Tibial nerve (tissue), 4 donors: ENCODE results near the gene VRK1. TPM values are rescaled to one million over a fixed set of nuclear protein-coding genes. Genes with fewer than 3 reads are reported as not detected.

ENCODE experiments used
- DNase-seq, 2 donors: peaks; one replicate each; pipeline ENCODE4 v3.0.0-alpha.2; 2019; ENCODE audit warnings: low spot score in 2 of 2
- H3K27ac ChIP-seq, 4 donors: fragments of 200-600 bp; sonication (generic) in 3 of 4; one replicate each; pipeline ENCODE4 v1.5.1; 2017 to 2019; ENCODE audit warnings: mild to moderate bottlenecking in 1 of 4
- H3K27me3 ChIP-seq, 2 donors: fragments of 200-600 bp; sonication (generic) in 1 of 2; one replicate each; pipeline versions ENCODE4 v1.5.1 to v1.6.0; 2017 to 2019
- H3K36me3 ChIP-seq, 3 donors: fragments of 200-600 bp; sonication (generic); one replicate each; pipeline ENCODE4 v1.5.1; 2018 to 2019
- H3K4me1 ChIP-seq, 4 donors: fragments of 200-600 bp; sonication (generic) in 3 of 4; one replicate each; pipeline ENCODE4 v1.5.1; 2017 to 2019
- H3K4me3 ChIP-seq, 4 donors: fragments of 200-600 bp; sonication (generic) in 3 of 4; one replicate each; pipeline ENCODE4 v1.5.1; 2017 to 2019; ENCODE audit warnings: mild to moderate bottlenecking in 1 of 4, moderate library complexity in 1 of 4
- H3K9me3 ChIP-seq, 4 donors: fragments of 200-600 bp; sonication (generic) in 3 of 4; one replicate each; pipeline ENCODE4 v1.5.1; 2017 to 2019
- EP300 ChIP-seq, 2 donors: sonication (generic); formaldehyde crosslinking; IDR thresholded peaks; one replicate each; pipeline ENCODE4 v1.6.1; 2017; ENCODE audit warnings: antibody characterized with exemption in 2 of 2, mild to moderate bottlenecking in 1 of 2
- POLR2A ChIP-seq, 2 donors: fragments of 450-650 bp; IDR thresholded peaks; one replicate each; pipeline ENCODE4 v1.6.1; 2017; ENCODE audit warnings: antibody characterized with exemption in 2 of 2, mild to moderate bottlenecking in 2 of 2, moderate library complexity in 2 of 2
- WGBS, 2 donors: methylation state at CpG; one replicate each; pipeline ENCODE4 v1.1.5; 2018; 5-methylcytosine and 5-hydroxymethylcytosine counted together
- total RNA-seq, 4 donors: library from RNA; depleted of rRNA; stranded (reverse); fragments of >200 nt; gene quantifications; one replicate each; pipeline ENCODE4 v1.1.0, GENCODE V29; 2016
- TF ChIP-seq, protein P1 (sequence below), 5 experiments: fragments of 200-600 bp in 3 of 5; fragments of 450-650 bp in 2 of 5; sonication (generic) in 3 of 5; IDR thresholded peaks; one replicate each; pipeline ENCODE4 v1.5.1; 2016 to 2019; ENCODE audit warnings: antibody characterized with exemption in 5 of 5, mild to moderate bottlenecking in 3 of 5, moderate library complexity in 2 of 5

The VRK1 gene
- total RNA-seq, 4 donors from 2014 or later = 5.4 to 11.0 (median 9.0) TPM

DNA sequence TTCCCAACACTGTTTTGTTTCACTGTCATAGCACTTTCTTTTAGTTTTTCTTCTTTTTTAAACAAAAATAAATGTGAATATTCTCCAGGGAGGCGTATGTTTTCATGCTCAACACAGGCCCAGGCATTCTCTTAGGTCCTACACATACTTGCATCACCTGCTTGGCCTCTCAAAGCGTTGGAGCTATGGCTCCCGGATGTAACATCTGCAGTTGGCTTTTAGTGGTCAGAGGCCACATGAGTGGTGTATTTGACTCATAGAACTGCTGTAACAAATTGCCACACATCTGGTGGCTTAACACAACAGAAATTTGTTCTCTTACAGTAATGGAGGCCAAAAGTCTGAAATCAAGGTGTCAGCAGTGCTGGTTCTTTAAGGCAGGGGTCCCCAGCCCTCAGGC is 44.6 kb upstream of the VRK1 start:
- H3K27me3 ChIP-seq = peaks cover 0 to 8% of the 10 kb centered on the region in 2 donors
- no peak for DNase-seq
- no peak overlapping the region for H3K27ac ChIP-seq
- no peak overlapping the region for H3K4me3 ChIP-seq
- no peaks in the 10 kb centered on the region for H3K4me1 ChIP-seq
- WGBS, 2 donors = 61 to 66% methylated on average over 3 of the region's 3 CpGs
- H3K36me3 ChIP-seq = no peaks in the 10 kb centered on the region
- no peaks in the 10 kb centered on the region for H3K9me3 ChIP-seq
- no peak for TF ChIP-seq POLR2A (IDR thresholded peaks at IDR 0.05)

DNA sequence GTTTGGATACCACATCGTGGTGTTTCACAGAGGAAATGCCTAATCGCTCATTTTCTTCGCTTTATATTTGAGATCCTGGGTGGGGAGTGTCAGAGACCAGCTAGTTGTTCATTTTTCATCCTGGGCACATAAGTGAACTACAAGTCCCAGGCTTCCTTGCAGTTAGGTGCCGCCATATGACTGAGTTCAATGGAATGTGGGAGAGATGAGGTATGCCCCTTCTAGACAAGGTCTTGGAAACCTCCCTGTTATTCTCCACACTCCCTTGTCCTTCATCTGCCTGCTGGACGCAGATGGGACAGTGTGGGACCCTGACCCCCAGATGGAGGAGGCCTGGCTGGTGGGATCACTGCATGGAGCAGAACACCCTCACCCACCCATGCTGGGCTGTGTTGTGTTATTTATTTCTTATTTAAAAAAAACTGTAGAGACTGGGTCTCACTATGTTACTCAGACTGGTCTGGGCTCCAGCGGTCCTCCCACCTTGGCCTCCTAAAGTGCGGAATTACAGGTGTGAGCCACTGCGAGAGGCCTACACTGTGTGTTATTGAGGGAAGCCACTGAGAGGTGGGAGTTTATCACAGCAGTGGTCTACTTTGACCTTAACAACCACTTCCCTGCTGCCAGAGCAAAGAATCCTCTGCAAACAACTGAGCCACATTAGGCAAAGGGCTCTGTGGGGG is 42.9 kb upstream of the VRK1 start:
- H3K27me3 ChIP-seq = peaks cover 0 to 4% of the 10 kb centered on the region in 2 donors

DNA sequence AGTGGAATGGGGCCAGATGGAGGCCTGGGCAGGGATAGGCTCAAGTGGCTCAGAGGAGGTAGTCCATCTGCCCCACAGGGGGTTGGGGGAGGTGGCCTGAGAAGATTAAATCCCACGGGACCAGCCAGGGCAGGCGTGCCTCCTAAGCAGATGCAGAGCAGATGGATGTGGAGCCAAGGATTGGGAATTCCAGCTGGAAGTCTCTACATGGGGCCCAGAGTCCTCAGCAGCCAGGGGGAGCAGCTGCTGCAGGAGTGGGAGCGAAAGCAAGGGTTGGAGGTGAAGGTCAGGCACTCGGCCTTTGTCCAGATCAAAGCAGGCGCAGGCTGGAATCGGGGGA is 42.4 kb upstream of the VRK1 start:
- DNase-seq = no peak
- Histone ChIP-seq H3K36me3 (no peaks in the 10 kb centered on the region), H3K27ac (no peak overlapping the region), H3K4me1 (no peaks in the 10 kb centered on the region), H3K27me3 (peaks cover 0 to 4% of the 10 kb centered on the region in 2 donors), H3K4me3 (no peak overlapping the region), H3K9me3 (no peaks in the 10 kb centered on the region)
- TF ChIP-seq EP300 (IDR thresholded peaks at IDR 0.05) = no peak
- no peak for TF ChIP-seq POLR2A (IDR thresholded peaks at IDR 0.05)
- TF ChIP-seq, protein P1, sequence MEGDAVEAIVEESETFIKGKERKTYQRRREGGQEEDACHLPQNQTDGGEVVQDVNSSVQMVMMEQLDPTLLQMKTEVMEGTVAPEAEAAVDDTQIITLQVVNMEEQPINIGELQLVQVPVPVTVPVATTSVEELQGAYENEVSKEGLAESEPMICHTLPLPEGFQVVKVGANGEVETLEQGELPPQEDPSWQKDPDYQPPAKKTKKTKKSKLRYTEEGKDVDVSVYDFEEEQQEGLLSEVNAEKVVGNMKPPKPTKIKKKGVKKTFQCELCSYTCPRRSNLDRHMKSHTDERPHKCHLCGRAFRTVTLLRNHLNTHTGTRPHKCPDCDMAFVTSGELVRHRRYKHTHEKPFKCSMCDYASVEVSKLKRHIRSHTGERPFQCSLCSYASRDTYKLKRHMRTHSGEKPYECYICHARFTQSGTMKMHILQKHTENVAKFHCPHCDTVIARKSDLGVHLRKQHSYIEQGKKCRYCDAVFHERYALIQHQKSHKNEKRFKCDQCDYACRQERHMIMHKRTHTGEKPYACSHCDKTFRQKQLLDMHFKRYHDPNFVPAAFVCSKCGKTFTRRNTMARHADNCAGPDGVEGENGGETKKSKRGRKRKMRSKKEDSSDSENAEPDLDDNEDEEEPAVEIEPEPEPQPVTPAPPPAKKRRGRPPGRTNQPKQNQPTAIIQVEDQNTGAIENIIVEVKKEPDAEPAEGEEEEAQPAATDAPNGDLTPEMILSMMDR (IDR thresholded peaks at IDR 0.05) = no peak
- WGBS, 2 donors = 51 to 54% methylated on average over 6 of the region's 6 CpGs

More for the DNA sequence above, 42.9 kb upstream of the VRK1 start:
- no peaks in the 10 kb centered on the region for H3K4me1 ChIP-seq
- WGBS, 2 donors = 93 to 95% methylated on average over 8 of the region's 8 CpGs
- no peaks in the 10 kb centered on the region for H3K36me3 ChIP-seq
- no peak overlapping the region for H3K4me3 ChIP-seq
- no peak overlapping the region for H3K27ac ChIP-seq
- TF ChIP-seq, protein P1 (IDR thresholded peaks at IDR 0.05) = no peak
- TF ChIP-seq EP300 (IDR thresholded peaks at IDR 0.05) = no peak
- TF ChIP-seq POLR2A (IDR thresholded peaks at IDR 0.05) = no peak
- H3K9me3 ChIP-seq = no peaks in the 10 kb centered on the region
- DNase-seq = no peak

DNA sequence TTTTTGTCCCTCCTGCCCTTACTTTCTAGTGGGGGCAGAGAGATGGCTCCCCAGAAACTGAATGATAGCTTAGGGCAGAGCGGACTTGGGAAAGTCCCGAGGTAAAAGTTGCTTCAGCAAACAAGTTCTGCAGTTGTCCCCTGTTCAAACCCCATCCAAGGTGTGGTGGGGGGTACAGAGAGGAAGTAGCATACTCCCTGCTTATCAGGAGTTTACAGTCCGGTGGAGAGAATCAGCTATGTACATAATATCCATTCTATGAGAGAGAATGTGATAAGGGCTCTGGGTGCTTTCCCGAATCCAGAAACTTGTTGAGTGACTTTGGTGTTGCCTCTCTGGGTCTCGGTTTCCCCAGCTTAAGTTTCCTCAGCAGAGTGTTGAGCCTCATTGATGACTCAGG is 40.4 kb upstream of the VRK1 start:
- TF ChIP-seq POLR2A (IDR thresholded peaks at IDR 0.05) (no peak), EP300 (IDR thresholded peaks at IDR 0.05) (no peak)
- TF ChIP-seq, protein P1 (IDR thresholded peaks at IDR 0.05) = no peak
- Histone ChIP-seq H3K4me3 (no peak overlapping the region), H3K4me1 (no peaks in the 10 kb centered on the region), H3K36me3 (no peaks in the 10 kb centered on the region), H3K9me3 (no peaks in the 10 kb centered on the region), H3K27me3 (no peaks in the 10 kb centered on the region), H3K27ac (no peak overlapping the region)
- no peak for DNase-seq
- 65 to 71% methylated on average over 5 of the region's 5 CpGs for WGBS, 2 donors

DNA sequence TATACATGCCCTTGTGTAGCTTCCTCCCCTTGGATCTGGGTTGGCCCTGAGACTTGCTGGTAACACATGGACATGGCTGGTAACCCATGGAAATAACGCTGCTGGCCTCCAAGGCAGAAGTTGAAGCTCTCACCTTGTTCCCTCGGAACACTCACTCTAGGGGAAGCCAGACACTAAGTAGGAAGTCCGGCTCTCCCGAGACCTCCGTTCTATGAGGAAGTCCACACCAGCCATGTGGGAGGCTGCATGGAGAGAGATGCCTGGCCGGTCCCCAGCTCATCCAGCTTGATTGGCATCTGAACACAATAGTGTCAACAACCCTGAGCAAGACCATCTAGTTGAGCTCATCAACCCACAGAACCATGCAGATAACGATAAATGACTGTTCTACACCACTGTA is 39.7 kb upstream of the VRK1 start:
- Histone ChIP-seq H3K4me3 (no peak overlapping the region), H3K9me3 (no peaks in the 10 kb centered on the region), H3K27ac (no peak overlapping the region), H3K4me1 (no peaks in the 10 kb centered on the region), H3K27me3 (no peaks in the 10 kb centered on the region), H3K36me3 (no peaks in the 10 kb centered on the region)
- DNase-seq = no peak
- 73 to 79% methylated on average over 7 of the region's 7 CpGs for WGBS, 2 donors
- TF ChIP-seq, protein P1 (IDR thresholded peaks at IDR 0.05) = no peak
- no peak for TF ChIP-seq POLR2A (IDR thresholded peaks at IDR 0.05)
- no peak for TF ChIP-seq EP300 (IDR thresholded peaks at IDR 0.05)
